ENCODE data around the gene C1orf210.

The C1orf210 gene

DNA sequence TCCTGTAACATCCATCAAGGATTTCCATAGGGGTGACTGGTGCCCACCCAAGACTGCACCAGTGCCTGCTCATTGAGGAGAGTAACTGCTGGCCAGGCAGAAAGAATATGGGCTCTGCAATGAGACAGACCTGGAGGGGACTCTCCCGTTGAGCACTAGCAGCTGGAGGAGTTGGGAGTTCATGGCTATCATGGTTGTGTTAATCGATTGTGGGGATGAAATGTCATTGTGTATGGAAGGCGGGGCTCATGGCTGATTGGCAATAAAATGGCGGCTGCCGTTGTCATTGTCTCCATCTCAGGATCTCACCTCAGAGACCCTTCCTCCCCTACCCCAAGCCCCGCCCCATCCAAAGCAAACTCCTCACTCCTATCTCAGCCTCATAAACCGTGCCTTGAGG is 11.7 kb downstream of the C1orf210 start:
- DNase-seq (ENCODE audit: low spot score) = no peak

GRCh38 chr1:43272576-43273571 is 12.5 kb downstream of the C1orf210 start:
- no peak for DNase-seq (ENCODE audit: low spot score)

GRCh38 chr1:43272161-43272560 is 13.2 kb downstream of the C1orf210 start:
- DNase-seq (ENCODE audit: low spot score) = no peak

GRCh38 chr1:43271186-43272118 is 13.9 kb downstream of the C1orf210 start:
- no peak for DNase-seq (ENCODE audit: low spot score)

- DNase-seq (ENCODE audit: low spot score) = no peak
These were observed 14.8 kb downstream of the C1orf210 start for GRCh38 chr1:43270421-43271095.

- no peak for DNase-seq (ENCODE audit: low spot score)
These were observed 15.6 kb downstream of the C1orf210 start, which contains the start of gene TMEM125 for GRCh38 chr1:43269627-43270375. Gene TMEM125 (plus strand): TSS chr1:43269983. CDS start chr1:43272723, 2,740 bp downstream.

- no peak for DNase-seq (ENCODE audit: low spot score)
These were observed 17.5 kb downstream of the C1orf210 start for GRCh38 chr1:43267818-43268425.

GRCh38 chr1:43267291-43267805 is 18.0 kb downstream of the C1orf210 start:
- DNase-seq (ENCODE audit: low spot score) = no peak

- no peak for DNase-seq (ENCODE audit: low spot score)
These were observed 18.5 kb downstream of the C1orf210 start for GRCh38 chr1:43266881-43267280.

DNA sequence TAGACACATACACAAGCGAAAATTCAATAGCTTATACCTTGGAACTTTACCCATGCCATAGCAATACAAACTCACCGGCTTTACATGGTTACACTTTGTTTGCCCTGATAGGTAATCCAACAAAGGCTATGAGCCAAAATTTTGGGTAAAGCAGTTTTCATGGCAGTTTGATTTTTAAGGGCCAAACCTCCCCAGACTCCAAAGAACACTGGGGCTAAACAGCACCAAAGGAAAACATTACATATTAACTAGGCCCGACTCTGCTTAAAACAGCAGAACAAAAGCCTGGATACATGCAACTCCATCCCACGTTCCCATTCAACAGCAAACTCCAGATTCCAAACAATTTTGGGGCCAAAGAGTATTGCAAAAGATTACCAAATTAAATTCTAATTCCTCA is 19.9 kb downstream of the C1orf210 start:
- no peak for DNase-seq (ENCODE audit: low spot score)

DNA sequence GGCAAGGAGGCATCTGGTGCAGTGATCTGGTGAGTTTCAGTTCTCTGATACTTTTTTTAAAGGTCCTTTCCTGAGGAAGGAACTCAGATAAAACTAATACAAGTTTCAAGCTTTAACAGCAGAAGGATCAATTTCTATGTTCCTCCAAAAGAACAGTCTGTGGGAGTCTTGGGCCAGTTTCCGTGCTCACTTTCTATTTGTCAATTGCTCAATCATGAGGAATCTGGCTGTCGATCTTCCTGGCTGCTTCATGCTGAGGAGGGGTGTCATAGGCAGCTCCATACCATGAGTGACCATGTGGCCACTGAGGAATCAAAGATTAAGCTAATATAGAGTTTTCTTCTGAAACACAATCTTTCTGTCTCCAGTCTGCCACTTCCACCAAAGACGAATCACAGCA is 27.0 kb downstream of the C1orf210 start:
- DNase-seq (ENCODE audit: low spot score) = no peak

- DNase-seq (ENCODE audit: low spot score) = no peak
These were observed 28.5 kb downstream of the C1orf210 start for GRCh38 chr1:43256675-43257570.

- no peak for DNase-seq (ENCODE audit: low spot score)
These were observed 29.8 kb downstream of the C1orf210 start for GRCh38 chr1:43255438-43256210.

- no peak for DNase-seq (ENCODE audit: low spot score)
These were observed 31.5 kb downstream of the C1orf210 start for GRCh38 chr1:43253876-43254275.

DNA sequence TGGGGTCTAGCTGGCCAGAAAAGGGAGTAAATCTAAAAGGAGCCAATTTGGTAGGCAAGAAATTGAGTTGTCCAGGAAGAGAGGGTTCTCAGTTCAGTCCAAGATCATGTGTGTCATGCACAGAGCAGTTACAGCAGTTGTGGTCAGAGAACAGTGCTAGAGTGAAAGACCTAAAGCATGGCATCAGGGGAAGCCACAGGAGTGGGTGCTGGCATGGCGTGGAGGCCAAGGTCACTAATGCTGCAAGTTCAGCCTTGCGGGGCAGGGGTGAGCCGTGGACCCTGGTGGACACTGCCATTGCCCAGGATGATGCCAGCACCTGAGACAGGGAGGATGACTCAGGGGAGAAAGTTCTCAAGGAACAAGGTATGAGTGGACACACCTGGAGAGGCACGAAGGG is 32.2 kb downstream of the C1orf210 start:
- DNase-seq (ENCODE audit: low spot score) = no peak

GRCh38 chr1:43252225-43252624 is 33.2 kb downstream of the C1orf210 start:
- no peak for DNase-seq (ENCODE audit: low spot score)

GRCh38 chr1:43251024-43251423 is 34.4 kb downstream of the C1orf210 start:
- no peak for DNase-seq (ENCODE audit: low spot score)

DNA sequence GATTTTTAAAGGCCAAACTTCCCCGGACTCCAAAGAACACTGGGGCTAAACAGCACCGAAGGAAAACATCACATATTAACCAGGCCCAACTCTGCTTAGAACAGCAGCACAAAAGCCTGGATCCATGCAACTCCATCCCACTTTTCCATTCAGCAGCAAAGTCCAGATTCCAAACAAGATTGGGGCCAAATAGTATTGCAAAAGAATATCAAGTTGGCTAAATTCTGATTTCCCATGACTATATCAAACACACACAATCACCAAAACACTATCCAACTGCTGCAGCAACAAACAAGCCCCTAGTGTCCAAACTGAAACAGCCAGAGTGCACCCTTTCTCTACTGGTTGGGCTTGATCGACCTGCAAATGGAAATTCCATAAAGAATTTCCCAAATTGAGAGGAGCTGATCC is 35.0 kb downstream of the C1orf210 start:
- no peak for DNase-seq (ENCODE audit: low spot score)

All from HuH-7.5 (cell line).